ENCODE data around the gene B3GNT5. TPM values are rescaled to one million over a fixed set of nuclear protein-coding genes. Genes with fewer than 3 reads are reported as not detected.

Gene B3GNT5
- total and polyA plus RNA-seq, 9 of the 15 experiments (the other 6 are each of a cell fraction or from before 2014, with no cell fraction given): 8.8 to 23.8 (median 14.4) TPM

GRCh38 chr3:183313764-183314163 lies 60.7 kb downstream of the B3GNT5 start:
- no TSS peak for BruUV-seq (replicated peaks)
- H3K4me1 ChIP-seq (replicated peaks in 1 of 2; ENCODE audit: control insufficient read depth in 2 of 2, insufficient read depth in 2 of 2, low read length in 2 of 2): peaks cover 0 to 3% of the 10 kb centered on the region in 2 experiments; a peak in 1 of 5 replicates

GRCh38 chr3:183315739-183316138 lies 62.7 kb downstream of the B3GNT5 start:
- BruUV-seq (replicated peaks): no TSS peak

More at GRCh38 chr3:183313764-183314163, 60.7 kb downstream of the B3GNT5 start:
- Histone ChIP-seq H3K27ac (ENCODE audit: extremely low read depth, low read depth, low read length) (no peak overlapping the region), H3K36me3 (ENCODE audit: control insufficient read depth, insufficient read depth, low read length) (no peaks in the 10 kb centered on the region; the same call in 2 of the 3 replicates), H3K9ac (ENCODE audit: insufficient read depth in 1 of 2, low read depth in 2 of 2, low read length in 2 of 2) (peak overlapping the region in 1 of 2 experiments; percentile 32; a peak in 1 of 4 replicates), H3K79me2 (ENCODE audit: control insufficient read depth, insufficient read depth, low read length) (no peaks in the 10 kb centered on the region), H3K4me2 (ENCODE audit: insufficient read depth, low read length) (no peak overlapping the region), H3K9me1 (ENCODE audit: control insufficient read depth, insufficient read depth, low read length) (no peaks in the 10 kb centered on the region), H4K20me1 (replicated peaks; ENCODE audit: control insufficient read depth, insufficient read depth, low read length) (no peaks in the 10 kb centered on the region), H3K27me3 (ENCODE audit: control insufficient read depth in 2 of 2, insufficient read depth in 2 of 2, low read length in 2 of 2) (no peaks in the 10 kb centered on the region), H3K4me3 (no peak overlapping the region), H2AFZ (ENCODE audit: low read depth, low read length) (0 out of 2 replicates have a peak overlapping the region, but pooled peaks have one; percentile 14), H3K9me3 (replicated peaks; ENCODE audit: control insufficient read depth, insufficient read depth, low read depth, low read length) (no peaks in the 10 kb centered on the region)
- no peak for DNase-seq (ENCODE audit: extremely low read depth in 1 of 4, low spot score in 3 of 4)
- no peak for TF ChIP-seq KAT7 (CRISPR knock-in tag; IDR thresholded peaks at IDR 0.05; ENCODE audit: borderline replicate concordance)
- no peak for FAIRE-seq
- POLR2A ChIA-PET: interaction anchor here (1.0 to 1.5 kb wide), 4 partner anchors 9 to 38 kb away, joined by 3 to 5 read pairs (median 4); no protein-coding TSS in a partner anchor
- WGBS (ENCODE audit: insufficient coverage, low coverage, missing lambda C conversion rate): 58% methylated on average over 7 of the region's 7 CpGs
- CTCF ChIA-PET (ENCODE audit: low intra/inter-chr PET ratio): no interaction called here
- 0 out of 3 replicates have a peak, but pooled peaks have one; percentile 29 for ATAC-seq
- in situ Hi-C loops (cut with MboI): no loop called here
- intact Hi-C loops (cut with micrococcal nuclease): no loop called here

More at GRCh38 chr3:183315739-183316138, 62.7 kb downstream of the B3GNT5 start:
- DNase-seq (ENCODE audit: extremely low read depth in 1 of 4, low spot score in 3 of 4) (no peak), ATAC-seq (no peak), FAIRE-seq (no peak)
- H3K27me3 ChIP-seq (ENCODE audit: control insufficient read depth in 2 of 2, insufficient read depth in 2 of 2, low read length in 2 of 2): no peaks in the 10 kb centered on the region
- H4K20me1 ChIP-seq (replicated peaks; ENCODE audit: control insufficient read depth, insufficient read depth, low read length): no peaks in the 10 kb centered on the region
- in situ Hi-C loops (cut with MboI) (no loop called here), intact Hi-C loops (cut with micrococcal nuclease) (no loop called here)
- no peaks in the 10 kb centered on the region for H3K9me3 ChIP-seq (replicated peaks; ENCODE audit: control insufficient read depth, insufficient read depth, low read depth, low read length)
- ChIA-PET CTCF (ENCODE audit: low intra/inter-chr PET ratio) (no interaction called here), POLR2A (interaction anchor here (1.4 kb wide), 1 partner anchor 8 kb away, joined by 4 read pairs; no protein-coding TSS in a partner anchor)
- no peak overlapping the region for H3K4me3 ChIP-seq
- no peak overlapping the region for H3K4me2 ChIP-seq (ENCODE audit: insufficient read depth, low read length)
- H3K79me2 ChIP-seq (ENCODE audit: control insufficient read depth, insufficient read depth, low read length): no peaks in the 10 kb centered on the region
- peak overlapping the region in 1 of 2 experiments; percentile 61; a peak in 1 of 4 replicates for H3K9ac ChIP-seq (ENCODE audit: insufficient read depth in 1 of 2, low read depth in 2 of 2, low read length in 2 of 2)
- 64% methylated on average over 7 of the region's 8 CpGs for WGBS (ENCODE audit: insufficient coverage, low coverage, missing lambda C conversion rate)
- no peak for TF ChIP-seq HDGF (IDR thresholded peaks at IDR 0.05)
- TF ChIP-seq SIN3A (IDR thresholded peaks at IDR 0.05; ENCODE audit: borderline replicate concordance in 2 of 2, control insufficient read depth in 1 of 2, low read depth in 2 of 2, low read length in 2 of 2): no peak
- no peak for TF ChIP-seq NR2F6 (CRISPR knock-in tag; IDR thresholded peaks at IDR 0.05)
- no peak for TF ChIP-seq KAT7 (CRISPR knock-in tag; IDR thresholded peaks at IDR 0.05; ENCODE audit: borderline replicate concordance)
- no peak for TF ChIP-seq ZBTB33 (CRISPR knock-in tag; IDR thresholded peaks at IDR 0.05)
- H2AFZ ChIP-seq (ENCODE audit: low read depth, low read length): no peak overlapping the region
- peaks cover 0 to 3% of the 10 kb centered on the region in 2 experiments; a peak in 1 of 5 replicates for H3K4me1 ChIP-seq (replicated peaks in 1 of 2; ENCODE audit: control insufficient read depth in 2 of 2, insufficient read depth in 2 of 2, low read length in 2 of 2)
- H3K27ac ChIP-seq (ENCODE audit: extremely low read depth, low read depth, low read length): no peak overlapping the region
- H3K36me3 ChIP-seq (ENCODE audit: control insufficient read depth, insufficient read depth, low read length): no peaks in the 10 kb centered on the region; the same call in 2 of the 3 replicates
- no peaks in the 10 kb centered on the region for H3K9me1 ChIP-seq (ENCODE audit: control insufficient read depth, insufficient read depth, low read length)
